AG04450 (cell line): Measurements from ENCODE around the gene GPC3. TPM values are rescaled to one million over a fixed set of nuclear protein-coding genes. Genes with fewer than 3 reads are reported as not detected.

ENCODE experiments used
- CTCF ChIA-PET: fragments of 300-600, 350-600 bp; formaldehyde crosslinking; extraction: SDS; loops from one replicate; lab custom pipeline; 2022; ENCODE audit warnings: antibody characterized with exemption, inconsistent platforms; lab: Charles Lee
- POLR2A ChIA-PET: fragments of 350-600 bp; formaldehyde crosslinking; extraction: SDS; loops from one replicate; lab custom pipeline; 2021; ENCODE audit warnings: antibody characterized with exemption, inconsistent platforms; lab: Yijun Ruan, JAX
- DNase-seq: peaks from one replicate; pipeline ENCODE4 v3.0.0-alpha.2; 2011; ENCODE audit warnings: low read depth, low spot score
- H3K27ac ChIP-seq: one replicate; pipeline ENCODE4 v1.5.1; 2012; ENCODE audit warnings: low read depth, low read length, control low read depth
- H3K27me3 ChIP-seq: one replicate; pipeline ENCODE4 v1.6.0; 2012; ENCODE audit warnings: low read length; ENCODE audit not compliant: control insufficient read depth, insufficient read depth
- H3K4me3 ChIP-seq: 2 replicates; pipeline ENCODE4 v1.5.1; 2011; ENCODE audit warnings: mild to moderate bottlenecking, low read depth, low read length, control low read depth
- H3K9me3 ChIP-seq: 2 replicates; pipeline ENCODE4 v1.5.1; 2012; ENCODE audit warnings: low read length; ENCODE audit not compliant: control insufficient read depth, insufficient read depth
- polyA plus RNA-seq: library from polyadenylated mRNA; depleted of rRNA; stranded (reverse); fragments of >200 nt; gene quantifications from 2 replicates; pipeline ENCODE4 v1.2.3, GENCODE V29; 2011
- TF ChIP-seq, protein P1 (sequence below): IDR thresholded peaks from 2 replicates; pipeline ENCODE4 v1.5.1; 2011; ENCODE audit warnings: low read depth, low read length, control low read depth, inconsistent platforms

Gene GPC3
- polyA plus RNA-seq, 1 experiment: not detected

GRCh38 chrX:133935076-133935475, 50.3 kb downstream of the GPC3 start:
- ChIA-PET POLR2A (no interaction called here), CTCF (no interaction called here)
- Histone ChIP-seq H3K27ac (no peak overlapping the region), H3K4me3 (no peak overlapping the region), H3K27me3 (no peaks in the 10 kb centered on the region), H3K9me3 (no peaks in the 10 kb centered on the region)
- TF ChIP-seq, protein P1, sequence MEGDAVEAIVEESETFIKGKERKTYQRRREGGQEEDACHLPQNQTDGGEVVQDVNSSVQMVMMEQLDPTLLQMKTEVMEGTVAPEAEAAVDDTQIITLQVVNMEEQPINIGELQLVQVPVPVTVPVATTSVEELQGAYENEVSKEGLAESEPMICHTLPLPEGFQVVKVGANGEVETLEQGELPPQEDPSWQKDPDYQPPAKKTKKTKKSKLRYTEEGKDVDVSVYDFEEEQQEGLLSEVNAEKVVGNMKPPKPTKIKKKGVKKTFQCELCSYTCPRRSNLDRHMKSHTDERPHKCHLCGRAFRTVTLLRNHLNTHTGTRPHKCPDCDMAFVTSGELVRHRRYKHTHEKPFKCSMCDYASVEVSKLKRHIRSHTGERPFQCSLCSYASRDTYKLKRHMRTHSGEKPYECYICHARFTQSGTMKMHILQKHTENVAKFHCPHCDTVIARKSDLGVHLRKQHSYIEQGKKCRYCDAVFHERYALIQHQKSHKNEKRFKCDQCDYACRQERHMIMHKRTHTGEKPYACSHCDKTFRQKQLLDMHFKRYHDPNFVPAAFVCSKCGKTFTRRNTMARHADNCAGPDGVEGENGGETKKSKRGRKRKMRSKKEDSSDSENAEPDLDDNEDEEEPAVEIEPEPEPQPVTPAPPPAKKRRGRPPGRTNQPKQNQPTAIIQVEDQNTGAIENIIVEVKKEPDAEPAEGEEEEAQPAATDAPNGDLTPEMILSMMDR: no peak
- no peak for DNase-seq

- Histone ChIP-seq H3K27me3 (no peaks in the 10 kb centered on the region), H3K9me3 (no peaks in the 10 kb centered on the region), H3K4me3 (no peak overlapping the region), H3K27ac (no peak overlapping the region)
- ChIA-PET CTCF (no interaction called here), POLR2A (no interaction called here)
- TF ChIP-seq, protein P1: no peak
- no peak for DNase-seq
Measured at GRCh38 chrX:133933316-133933715, 52.1 kb downstream of the GPC3 start.

DNA sequence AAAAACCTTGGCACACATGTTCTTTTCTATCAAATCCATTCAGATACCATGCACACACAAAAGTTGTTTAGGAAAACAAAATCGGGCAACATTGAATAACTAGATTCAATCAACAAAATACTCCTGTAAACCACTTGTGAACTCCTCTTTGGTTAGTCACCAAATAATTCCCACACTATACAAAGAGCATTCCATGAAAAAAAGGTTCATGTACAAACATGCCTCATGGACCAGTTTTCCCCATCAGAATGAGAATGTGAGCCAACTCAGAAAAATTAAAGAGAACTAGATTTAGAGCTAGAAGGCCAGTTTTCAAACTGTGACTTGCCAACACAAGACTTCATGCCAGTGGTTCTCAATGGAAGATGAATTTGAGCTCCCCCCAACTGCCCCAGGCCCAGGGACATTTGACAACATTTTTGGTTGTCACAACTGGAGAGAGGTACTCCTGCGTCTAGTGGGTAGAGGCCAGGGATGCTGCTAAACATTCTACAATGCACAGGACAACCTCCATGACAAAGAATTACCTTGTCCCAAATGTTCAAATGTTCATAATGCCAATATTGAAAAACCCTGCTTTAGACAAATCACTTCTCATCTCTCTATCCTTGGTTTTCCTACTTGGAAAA, 55.4 kb downstream of the GPC3 start:
- CTCF ChIA-PET: no interaction called here
- DNase-seq: no peak
- Histone ChIP-seq H3K4me3 (no peak overlapping the region), H3K27me3 (no peaks in the 10 kb centered on the region), H3K9me3 (no peaks in the 10 kb centered on the region), H3K27ac (no peak overlapping the region)
- TF ChIP-seq, protein P1: no peak
- POLR2A ChIA-PET: no interaction called here

DNA sequence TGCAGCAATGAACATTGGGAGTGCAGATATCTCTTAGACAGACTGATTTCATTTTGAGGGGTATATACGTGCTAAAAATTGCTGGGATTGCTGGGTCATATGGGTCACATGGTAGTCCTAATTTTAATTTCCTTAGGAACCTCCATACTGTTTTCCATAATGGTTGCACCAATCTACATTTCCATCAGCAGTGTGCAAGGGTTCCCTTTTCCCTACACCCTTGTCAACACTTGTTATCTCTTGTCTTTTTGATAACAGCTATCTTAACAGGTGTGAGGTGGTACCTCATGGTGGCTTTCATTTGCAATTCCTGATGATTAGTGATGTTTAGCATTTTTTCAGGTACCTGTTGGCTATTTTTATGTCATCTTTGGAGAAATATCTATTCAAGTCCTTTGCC, 57.0 kb downstream of the GPC3 start:
- TF ChIP-seq, protein P1: no peak
- H3K27me3 ChIP-seq: no peaks in the 10 kb centered on the region
- no peaks in the 10 kb centered on the region for H3K9me3 ChIP-seq
- H3K4me3 ChIP-seq: no peak overlapping the region
- H3K27ac ChIP-seq: no peak overlapping the region
- ChIA-PET POLR2A (no interaction called here), CTCF (no interaction called here)
- DNase-seq: no peak

DNA sequence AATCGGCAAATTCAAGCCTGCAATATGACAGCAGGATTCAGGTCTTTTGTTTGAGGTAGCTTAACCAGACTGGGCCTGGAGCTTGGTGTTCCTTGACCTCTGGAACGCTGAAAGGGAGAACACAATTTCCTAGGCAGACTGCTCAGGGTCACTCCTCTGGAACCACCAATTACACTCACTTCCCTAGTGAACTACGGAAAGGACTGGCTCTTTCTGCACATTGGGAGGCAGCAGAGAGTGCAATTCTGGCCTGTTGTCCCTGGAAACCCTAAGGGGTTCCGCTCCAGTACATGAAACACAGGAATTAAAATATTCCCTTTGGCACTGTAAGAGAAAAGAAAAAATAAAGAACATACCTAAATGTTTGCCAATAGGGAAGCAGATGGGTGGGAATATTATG, 58.6 kb downstream of the GPC3 start:
- Histone ChIP-seq H3K27ac (no peak overlapping the region), H3K9me3 (no peaks in the 10 kb centered on the region), H3K27me3 (no peaks in the 10 kb centered on the region), H3K4me3 (no peak overlapping the region)
- TF ChIP-seq, protein P1: no peak
- DNase-seq: no peak
- CTCF ChIA-PET: interaction anchor here (0.6 kb wide), 1 partner anchor 100 kb away, joined by 3 read pairs; no protein-coding TSS in a partner anchor
- POLR2A ChIA-PET: no interaction called here
